NCI-H748 (cell line): ENCODE results near the gene PLAGL2.
"Not testable (repeated sequence)": the region's sequence is repeated elsewhere in the genome, so short reads cannot be mapped to it uniquely, and the experiment has no call there.

ENCODE experiments used
- DNase-seq: peaks from one replicate; lab custom pipeline; 2025; ENCODE audit not compliant: unreplicated experiment; lab: John Stamatoyannopoulos, UW

Gene PLAGL2

GRCh38 chr20:32186506-32186905 lies 21.0 kb downstream of the PLAGL2 start:
- no peak for DNase-seq

- no peak for DNase-seq
Observed at GRCh38 chr20:32184961-32185603, 22.5 kb downstream of the PLAGL2 start.

- no peak for DNase-seq
Observed at GRCh38 chr20:32183947-32184635, 23.5 kb downstream of the PLAGL2 start.

- DNase-seq = no peak
Observed at GRCh38 chr20:32181606-32182005, 25.9 kb downstream of the PLAGL2 start.

GRCh38 chr20:32179934-32180333 lies 27.6 kb downstream of the PLAGL2 start:
- DNase-seq = no peak

GRCh38 chr20:32179515-32179914 lies 28.0 kb downstream of the PLAGL2 start:
- no peak for DNase-seq

- DNase-seq = not testable (repeated sequence)
Observed at GRCh38 chr20:32177696-32178095, 29.8 kb downstream of the PLAGL2 start.

- DNase-seq = peak; percentile 16
Observed at GRCh38 chr20:32168184-32168910, 39.2 kb downstream of the PLAGL2 start.

- no peak for DNase-seq
Observed at GRCh38 chr20:32167552-32167951, 40.0 kb downstream of the PLAGL2 start.

- no peak for DNase-seq
Observed at GRCh38 chr20:32165836-32166545, 41.6 kb downstream of the PLAGL2 start.

GRCh38 chr20:32164984-32165735 lies 42.4 kb downstream of the PLAGL2 start:
- no peak for DNase-seq

GRCh38 chr20:32163951-32164350 lies 43.6 kb downstream of the PLAGL2 start:
- DNase-seq = no peak

- no peak for DNase-seq
Observed at GRCh38 chr20:32162351-32162750, 45.2 kb downstream of the PLAGL2 start.

GRCh38 chr20:32160341-32160740 lies 47.2 kb downstream of the PLAGL2 start:
- DNase-seq = no peak

- no peak for DNase-seq
Observed at GRCh38 chr20:32159766-32160221, 47.7 kb downstream of the PLAGL2 start.

GRCh38 chr20:32158943-32159660 lies 48.4 kb downstream of the PLAGL2 start:
- no peak for DNase-seq

GRCh38 chr20:32158351-32158750 lies 49.2 kb downstream of the PLAGL2 start:
- no peak for DNase-seq

GRCh38 chr20:32157611-32158010 lies 49.9 kb downstream of the PLAGL2 start:
- DNase-seq = no peak

GRCh38 chr20:32155017-32155981 lies 52.2 kb downstream of the PLAGL2 start:
- peak; percentile 48 for DNase-seq
